Activated CD4-positive, alpha-beta T cell treated with anti-CD3 and anti-CD28 coated beads, Interleukin-2, amount 50 U/mL, for 48 hours (primary cell): ENCODE measurements around the gene SIRT3.

Experiments used
- DNase-seq, 2 experiments: peaks; one replicate each; pipeline ENCODE4 v3.0.0-alpha.2; 2020

SIRT3 gene

DNA sequence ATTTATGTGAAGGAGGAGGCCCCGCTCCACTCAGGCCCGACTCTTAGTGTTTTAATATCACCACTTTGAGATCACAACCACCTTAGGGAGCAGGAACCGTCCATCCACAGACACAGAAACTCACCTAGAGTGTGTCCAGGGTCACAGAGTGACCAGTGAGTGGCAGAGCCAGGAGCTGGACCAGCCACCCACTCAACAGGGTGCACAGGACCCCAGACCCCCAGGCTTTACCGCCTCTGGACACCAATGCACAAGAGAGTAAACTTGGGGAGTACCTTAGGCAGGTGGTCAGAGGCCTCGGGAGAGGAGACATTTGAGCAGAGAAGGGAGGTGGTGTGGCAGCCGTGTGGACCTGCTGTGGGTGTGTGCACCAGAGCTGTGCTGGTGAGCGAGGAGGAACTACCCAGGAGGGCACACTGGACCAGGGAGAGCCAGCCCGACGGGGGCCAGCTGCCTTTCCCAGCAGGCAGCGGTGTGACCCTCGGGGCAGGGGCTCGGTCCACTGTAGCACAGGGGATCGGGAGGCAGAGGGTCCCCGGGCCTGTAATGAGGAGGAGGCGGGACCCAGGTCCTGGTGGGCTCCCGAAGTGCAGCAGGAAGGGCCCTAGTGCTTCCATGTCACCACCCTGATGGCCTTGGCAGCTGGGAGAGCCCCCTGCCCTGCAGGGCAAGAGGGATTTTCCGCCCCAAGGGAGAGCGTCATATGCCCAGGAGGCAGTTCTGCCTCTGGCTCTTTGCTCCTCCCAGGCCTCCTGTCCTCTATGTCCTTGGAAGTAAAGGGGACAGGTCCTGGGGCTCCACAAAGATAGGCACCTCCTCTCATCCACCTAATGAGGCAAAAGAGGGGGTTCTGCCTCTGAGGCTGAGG is 34.5 kb upstream of the SIRT3 start:
- no peak for DNase-seq

DNA sequence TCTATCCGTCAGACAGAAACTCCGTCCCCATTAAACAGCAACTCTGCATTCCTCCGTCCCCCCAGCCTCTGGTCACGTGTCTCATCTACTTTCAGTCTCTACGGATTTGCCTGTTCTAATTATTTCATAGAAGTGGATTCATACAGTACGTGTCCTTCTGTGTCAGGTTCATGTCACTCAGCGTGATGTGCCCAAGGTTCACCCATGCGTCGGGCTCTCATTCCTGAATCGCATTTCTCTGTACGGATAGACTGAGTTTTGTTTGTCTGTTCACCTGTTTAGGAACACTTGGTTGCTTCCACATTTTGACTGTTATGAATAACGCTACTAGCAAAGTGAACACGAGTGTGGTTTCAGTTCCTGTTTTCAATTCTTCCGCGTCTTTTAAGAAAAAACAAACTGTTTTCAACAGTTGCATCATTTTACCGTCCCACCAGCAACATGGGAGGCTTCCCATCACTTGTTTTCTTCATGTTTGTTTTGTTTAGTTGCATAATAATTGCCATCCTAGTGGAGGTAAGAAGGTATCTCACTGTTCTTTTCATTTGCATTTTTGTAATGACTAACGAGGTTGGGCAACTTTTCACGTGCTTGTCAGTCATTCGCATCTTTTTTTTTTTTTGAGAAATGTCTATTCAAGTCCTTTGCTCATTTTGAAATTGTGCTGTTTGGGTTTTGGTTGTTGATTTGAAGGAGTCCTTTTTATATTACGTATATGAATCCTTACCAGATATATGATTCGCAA is 33.2 kb upstream of the SIRT3 start:
- peak; percentile 45 to 63 for DNase-seq

DNA sequence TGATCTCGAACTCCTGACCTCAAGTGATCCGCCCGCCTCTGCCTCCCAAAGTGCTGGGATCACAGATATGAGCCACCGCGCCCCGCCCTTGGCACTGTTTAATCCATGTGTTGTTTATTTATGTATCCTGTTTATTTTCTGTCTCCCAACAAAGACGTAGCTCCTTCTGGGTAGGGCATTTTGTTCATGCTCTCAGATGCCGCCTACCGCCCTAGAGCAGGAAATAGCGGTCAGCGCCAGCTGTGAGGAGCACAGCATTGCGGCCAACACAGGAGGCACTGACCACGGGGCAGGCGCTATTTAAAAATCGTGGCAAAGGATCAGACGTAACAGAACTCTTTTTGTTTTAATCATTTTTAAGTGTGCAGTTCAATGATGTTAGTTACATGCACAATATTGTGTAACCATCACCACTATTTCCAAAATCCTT is 32.6 kb upstream of the SIRT3 start:
- peak; percentile 39 to 51 for DNase-seq

DNA sequence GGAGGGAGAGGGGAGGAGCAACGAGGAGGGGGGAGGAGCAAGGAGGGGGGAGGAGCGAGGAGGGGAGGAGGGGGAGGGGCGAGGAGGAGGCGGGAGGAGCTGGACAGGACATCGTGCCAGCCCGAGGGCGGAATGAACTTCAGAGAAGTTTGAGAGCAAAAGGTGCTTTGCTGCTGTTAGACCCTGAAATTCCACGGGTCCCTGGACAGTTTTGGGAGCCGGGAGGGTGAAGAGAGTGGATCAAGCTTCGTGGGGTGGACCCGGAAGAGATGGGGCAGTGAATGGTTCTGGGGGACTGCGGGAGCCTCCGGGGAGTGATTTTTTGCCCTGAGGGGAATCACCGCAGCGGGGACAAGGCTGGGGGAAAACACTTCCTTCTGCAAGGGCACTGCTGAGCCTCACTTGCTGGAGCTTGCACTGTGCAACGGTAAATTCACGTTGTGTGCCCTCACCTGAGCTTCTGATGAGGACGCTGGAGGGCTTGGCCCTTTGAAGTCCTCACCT is 31.4 kb upstream of the SIRT3 start:
- DNase-seq, result peak; percentile 55 to 67

DNA sequence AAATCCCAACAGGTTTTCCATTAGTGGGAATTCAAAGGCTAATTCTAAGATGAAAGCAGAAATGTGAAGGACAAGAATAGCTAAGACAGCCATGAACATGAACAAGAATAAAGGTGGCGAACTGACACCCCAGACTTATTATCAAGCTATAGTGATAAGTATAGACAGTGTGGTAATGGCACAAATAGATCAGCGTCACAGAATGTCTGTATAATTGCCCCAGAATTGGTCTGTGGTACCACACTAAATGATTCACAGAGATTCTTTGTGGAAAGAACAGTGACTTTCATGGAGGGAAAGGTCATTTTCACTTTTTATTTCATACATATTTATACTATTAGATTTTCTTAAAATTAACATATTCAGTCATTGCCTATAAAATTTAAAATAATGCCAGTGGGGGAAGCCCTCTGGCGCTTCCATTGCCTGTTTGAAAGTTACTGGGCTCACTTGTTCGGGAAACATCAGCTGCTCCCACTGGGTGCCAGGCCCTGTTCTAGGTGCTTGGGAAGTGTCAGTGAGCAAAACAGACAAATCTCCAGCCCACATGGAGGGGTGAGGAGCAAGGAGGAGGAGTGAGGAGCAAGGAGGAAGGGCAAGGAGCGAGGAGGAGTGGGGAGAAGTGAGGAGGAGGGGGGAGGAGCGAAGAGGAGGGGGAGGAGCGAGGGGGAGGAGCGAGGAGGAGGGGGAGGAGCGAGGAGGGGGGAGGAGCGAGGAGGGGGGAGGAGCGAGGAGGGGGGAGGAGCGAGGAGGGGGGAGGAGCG is 30.7 kb upstream of the SIRT3 start:
- DNase-seq, result peak; percentile 44 to 51

DNA sequence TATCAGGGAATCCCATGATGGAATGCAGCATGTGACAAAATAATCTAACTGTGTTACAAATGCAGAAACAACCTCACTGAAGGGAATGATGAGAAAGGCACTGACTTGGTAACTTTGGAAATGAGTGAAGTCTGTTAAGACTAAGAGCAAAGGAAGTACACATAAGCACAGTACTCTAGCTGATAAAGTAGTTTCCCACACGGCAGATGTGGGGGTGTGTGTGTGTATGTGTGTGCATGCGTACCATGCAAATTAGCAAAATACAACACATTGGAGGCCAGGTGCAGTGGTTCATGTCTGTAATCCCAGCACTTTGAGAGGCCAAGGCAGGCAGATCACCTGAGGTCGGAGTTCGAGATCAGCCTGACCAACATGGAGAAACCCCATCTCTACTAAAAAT is 25.5 kb upstream of the SIRT3 start:
- DNase-seq, result no peak

DNA sequence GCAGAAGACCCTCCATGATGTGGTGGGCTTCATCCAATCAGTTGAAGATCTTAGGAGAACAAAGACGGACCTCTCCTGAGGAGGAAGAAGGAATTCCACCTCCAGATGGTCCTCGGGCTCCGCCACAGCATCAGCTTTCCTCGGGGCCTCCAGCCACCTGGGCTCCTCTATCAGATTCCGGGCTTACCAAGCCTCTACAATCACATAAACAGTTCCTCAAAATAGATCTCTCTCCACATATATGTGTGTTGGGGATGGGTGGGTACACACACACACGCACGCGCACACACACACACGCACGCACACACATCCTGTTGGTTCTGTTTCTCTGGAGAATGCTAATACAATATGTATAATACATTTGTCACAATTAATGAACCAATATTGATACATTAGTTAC is 23.3 kb upstream of the SIRT3 start:
- no peak for DNase-seq

DNA sequence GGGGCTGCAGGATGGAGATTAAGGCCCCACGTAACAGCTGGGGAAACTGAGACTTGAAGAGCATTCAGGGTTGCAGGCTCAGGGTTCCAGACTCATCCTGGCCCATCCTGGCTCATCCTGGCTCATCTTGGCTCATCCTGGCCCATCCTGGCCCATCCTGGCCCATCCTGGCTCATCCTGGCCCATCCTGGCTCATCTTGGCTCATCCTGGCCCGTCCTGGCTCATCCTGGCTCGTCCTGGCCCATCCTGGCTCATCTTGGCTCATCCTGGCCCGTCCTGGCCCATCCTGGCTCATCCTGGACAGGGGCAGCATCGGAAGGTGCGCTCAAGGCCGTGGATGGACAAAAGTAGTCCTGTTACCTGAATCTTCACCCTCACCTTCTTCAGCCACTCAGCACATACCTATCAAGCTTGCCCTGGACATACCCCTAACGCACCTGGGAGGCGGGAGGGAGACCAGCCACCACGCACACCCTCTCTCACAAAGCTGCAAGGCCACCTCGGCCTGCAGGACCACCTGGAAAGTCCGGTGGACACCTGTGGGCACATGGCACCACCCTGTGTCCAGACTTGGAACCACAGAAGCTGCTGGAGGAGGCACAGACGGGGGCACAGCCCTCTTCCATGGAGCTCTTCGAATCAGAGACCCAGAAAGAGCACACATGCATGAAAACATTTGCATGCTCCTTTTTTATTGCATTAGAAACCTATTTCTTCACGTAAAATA is 21.8 kb upstream of the SIRT3 start:
- DNase-seq, result no peak

DNA sequence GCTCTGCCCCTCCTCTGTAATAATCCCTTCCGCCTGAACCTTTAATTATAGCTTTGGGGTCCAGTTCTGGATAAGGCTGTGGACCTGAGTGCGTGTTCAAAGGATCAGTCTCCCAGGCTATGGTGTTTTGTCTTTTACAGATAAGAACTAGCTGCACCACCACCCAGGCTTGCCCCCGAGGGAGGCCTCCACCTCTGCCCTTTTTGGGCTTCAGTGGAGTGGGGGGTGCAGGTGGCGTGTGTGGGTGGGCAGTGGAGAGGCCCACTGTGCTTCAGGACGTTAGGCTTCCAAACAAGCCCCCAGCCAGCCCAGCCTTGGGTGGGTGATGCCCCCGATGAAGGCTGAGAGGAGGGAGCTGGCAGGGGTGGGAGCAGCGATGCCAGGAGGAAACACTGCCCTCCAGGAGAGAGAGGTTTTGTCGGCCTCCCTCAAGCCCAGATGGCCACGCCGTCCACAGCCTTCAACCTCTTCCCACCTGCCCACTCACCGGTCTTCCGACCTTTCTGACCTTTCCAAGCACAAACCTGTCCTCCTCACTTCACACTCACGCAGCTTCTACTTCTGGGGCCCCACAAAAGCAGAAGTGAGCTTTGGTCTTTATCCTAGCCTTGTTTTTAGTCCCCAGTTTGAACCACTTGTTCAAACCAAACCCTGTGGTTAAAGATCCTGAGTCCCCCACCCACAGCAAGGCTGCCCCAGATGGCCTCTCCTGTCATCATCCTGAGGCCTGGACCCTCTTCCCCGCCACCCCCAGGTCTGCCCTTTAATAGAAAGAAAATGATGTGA is 21.0 kb upstream of the SIRT3 start:
- DNase-seq, result no peak

DNA sequence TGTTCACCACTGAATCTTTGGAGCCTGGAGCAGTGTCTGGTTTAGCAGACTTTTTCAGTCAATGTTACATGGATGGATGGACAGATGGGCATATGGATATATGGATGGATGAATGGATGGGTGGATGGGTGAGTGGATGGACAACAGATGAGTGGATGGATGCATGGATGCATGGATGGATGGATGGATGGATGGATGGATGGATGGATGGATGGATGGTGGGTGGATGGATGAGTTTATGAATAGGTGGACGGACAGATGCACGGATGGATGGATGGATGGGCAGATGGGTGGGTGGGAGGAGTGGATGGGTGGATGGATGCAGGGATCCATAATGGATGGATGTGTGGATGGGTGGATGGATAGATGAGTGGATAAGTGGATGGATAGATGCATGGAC is 19.7 kb upstream of the SIRT3 start:
- no peak for DNase-seq

DNA sequence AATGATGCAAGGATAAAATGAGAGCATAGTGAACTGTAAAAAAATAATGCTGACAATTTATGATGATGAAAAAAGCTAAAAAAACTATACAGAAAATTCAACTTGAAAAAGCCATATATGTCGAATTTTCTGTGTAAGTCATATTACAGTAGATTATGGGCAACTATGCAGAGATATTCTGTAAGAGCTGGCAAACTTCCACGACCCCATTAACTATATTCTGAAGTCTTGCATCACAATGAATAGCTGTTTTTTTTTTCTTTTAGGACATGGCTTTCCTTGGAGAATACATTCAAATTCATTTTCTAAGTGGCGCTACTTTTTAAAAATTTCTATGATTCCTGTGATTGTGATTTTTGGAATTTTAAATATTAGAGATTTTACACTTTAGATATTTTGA is 19.0 kb upstream of the SIRT3 start:
- no peak for DNase-seq

DNA sequence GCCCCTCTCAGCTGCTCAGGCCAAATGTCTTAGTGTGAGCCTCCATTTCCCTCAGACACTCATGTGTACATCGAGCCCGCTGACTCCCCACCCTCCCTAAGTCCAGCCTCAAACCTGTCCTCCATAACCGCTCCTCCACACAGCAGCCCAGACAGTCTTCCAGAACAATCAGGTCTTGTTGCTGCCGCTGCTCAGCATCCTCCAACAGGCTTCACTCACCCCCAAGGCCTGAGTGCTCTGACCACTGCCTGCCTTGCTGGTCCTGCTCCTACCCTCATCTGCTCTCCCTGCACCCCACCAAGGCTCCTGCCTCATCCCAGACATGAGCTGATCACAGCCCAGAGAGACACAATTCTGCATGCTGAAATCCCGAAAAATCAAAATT is 17.7 kb upstream of the SIRT3 start:
- no peak for DNase-seq

DNA sequence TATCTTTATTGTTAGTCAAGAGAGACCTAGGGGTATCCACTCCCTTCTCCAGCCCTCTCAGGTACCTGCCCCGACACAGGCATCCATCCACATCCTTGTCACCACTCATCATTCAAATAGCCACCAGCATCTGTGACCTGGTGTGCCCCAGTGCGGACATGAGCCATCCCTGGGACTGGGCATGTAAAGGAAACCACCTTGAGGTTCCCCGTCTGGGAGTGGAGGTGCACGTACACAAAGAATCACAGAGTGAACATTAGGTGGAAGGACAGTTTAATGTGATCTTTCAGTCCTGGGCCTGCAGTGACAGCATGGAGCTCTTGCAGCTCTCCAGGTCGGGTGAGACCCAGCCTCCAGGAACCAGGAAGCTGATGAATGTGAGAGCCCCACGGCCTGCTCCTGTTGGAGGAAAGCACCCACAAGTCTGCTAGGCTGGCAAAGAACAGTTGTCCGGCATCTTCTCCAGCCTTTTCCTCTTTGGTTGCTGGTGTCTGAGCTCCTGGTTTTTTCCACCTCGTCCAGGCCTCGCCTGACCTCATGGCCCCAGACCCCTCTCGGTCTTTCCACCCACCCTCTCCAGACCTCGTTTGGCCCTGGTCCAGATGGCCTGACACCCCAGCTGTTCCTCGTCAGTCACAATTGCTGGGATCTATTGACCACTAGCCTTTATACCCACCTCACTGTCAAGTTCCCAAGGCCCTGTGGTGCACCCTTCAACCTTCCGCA is 17.2 kb upstream of the SIRT3 start:
- no peak for DNase-seq

DNA sequence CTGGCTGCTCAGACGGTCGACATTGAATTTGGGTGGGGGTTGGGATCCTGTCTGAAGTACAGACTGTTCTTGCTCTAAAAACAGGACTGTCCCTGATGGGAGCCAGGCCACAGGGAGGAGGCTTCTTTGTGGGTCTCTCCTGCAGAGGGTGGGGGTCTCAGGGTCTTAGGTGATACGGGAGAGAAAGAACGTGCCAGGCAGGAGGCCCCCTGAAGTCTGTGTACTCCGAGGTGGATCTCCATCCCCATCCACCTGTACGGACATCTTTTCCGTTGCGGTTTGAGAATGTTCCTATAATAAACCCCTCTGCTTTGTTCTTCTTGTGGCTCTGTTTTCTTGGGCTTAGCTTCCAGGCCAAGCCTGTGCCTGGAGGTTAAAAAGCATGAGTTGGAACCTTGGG is 16.5 kb upstream of the SIRT3 start:
- no peak for DNase-seq

DNA sequence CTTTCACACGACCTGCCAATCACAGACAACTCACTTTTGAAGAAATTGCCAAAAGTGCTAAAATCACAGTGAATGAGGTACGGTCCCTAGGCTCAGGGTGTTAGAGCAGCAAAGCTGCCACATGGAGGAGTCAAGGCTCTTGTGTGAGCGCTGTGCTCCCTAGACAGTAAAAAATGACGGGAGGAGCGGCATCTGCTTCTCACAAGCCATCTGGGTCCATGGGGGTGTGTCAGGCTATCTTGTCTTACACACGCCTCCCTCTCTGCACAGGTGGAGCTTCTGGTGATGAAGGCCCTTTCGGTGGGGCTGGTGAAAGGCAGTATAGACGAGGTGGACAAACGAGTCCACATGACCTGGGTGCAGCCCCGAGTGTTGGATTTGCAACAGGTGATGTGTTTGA is 15.4 kb upstream of the SIRT3 start:
- no peak for DNase-seq

DNA sequence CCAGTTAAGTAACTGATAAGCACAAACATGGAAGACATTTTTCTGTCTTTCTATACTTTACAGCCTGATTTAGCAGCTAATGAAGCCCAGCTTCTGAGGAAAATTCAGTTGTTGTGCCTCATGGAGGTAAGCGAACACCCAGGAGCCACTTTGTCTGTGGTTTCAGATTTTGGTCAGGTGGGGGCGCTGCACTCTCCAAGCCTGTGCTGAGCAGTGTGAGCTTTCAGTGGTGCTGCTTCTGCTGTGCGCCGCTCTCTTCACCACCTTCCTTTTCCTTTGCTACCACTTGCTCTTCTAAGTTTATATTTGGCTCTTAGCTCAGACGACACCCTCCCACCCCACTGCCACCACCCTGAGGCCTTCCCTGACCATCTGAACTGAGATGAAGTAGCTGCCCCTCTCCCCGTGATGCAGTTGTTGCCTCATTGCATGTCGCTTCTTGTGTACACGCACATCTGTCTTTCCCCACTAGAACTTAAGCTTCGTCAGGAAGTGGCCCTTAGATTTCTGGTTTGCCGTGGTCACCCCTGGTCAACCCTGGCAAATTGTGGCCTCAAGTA is 14.7 kb upstream of the SIRT3 start:
- peak; percentile 81 to 86 for DNase-seq

DNA sequence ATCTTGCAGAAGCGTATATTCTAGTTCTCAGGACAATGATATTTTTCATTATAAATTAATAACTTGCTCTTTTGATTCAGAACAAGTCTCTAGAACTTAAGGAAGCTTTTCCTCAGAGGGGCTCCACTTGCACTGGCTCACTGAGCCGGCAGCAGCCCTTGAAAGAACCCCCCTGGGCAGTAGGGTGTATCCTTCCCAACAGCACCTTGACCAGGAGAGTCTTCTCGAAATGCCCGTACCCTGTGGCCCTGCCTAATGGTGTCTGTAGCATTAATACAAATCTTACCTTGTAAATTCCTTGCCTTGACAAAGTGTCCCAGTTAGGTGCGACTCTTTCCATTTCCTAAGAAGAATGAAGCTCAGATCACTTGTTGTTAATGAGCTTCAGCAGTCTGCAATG is 14.1 kb upstream of the SIRT3 start:
- no peak for DNase-seq

DNA sequence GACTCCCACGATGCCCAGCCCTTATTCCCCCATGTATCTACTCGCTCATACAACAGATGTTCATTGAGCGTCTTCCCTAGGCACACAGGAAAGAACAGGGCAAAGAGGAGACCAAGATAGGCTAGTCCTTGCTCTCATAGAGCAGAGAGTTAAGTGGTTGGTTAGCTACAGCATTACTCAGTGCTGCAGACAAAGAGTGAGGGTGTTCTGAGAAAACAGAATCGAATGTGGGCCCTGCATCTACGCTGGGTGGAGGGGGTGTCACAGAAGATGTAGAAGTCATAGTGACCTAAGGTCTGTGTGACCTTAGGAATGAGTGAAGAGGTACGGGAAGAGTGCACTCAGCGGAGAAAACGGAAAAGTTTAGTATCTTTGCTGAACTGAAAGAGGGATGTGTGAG is 12.9 kb upstream of the SIRT3 start:
- DNase-seq, result no peak

DNA sequence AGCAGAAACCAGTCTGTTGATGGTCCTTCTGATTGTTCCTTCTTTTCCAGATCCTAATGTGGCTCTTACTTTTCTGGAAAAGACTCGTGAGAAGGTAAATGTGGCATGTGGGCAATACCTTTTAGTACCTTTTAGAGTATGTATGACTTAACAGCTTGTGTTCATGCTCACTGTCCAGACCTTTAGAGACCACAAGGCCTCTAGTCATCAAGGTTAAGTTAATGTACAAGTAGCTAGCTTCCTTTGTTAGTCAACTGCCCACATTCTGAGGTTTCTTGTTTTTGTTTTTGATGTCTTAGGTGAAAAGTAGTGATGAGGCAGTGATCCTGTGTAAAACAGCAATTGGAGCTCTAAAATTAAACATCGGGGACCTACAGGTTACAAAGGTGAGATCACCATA is 8.2 kb upstream of the SIRT3 start:
- DNase-seq, result no peak

DNA sequence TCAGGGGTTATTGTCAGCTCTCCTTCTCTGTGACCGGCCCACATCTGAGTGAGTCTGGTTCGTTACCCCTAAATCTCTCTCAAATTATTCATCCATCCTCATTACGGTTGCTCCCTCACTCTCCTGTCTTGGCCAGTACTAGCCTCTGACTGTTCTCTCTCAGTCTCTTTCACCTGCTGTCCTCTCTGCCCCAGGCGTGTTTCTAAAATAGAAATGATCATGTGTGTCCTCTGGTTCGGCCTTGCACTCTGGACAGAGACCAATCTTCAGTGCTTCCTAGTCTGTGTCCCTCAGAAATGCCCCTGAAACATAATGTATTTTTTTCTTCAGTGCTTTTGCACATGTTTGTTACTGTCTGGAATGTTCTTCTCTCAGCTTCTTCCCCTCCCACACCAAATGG is 5.5 kb upstream of the SIRT3 start:
- DNase-seq, result no peak

DNA sequence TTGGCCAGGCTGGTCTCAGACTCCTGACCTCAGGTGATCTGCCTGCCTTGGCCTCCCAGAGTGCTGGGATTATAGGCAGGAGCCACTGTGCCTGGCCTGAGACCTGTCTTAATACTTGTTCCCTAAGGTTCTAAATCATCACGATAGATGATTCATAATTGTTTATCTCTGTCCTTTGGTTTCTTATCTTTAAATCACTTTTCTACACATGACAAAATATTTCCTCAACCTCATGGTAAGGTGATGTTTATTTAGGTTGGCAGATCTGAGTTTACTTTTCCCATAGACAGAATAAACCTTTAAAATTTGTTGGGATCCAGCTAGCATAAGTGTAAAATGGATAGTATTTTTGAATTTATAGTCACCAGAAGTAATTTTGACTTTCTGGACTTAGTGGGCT is 4.2 kb upstream of the SIRT3 start:
- no peak for DNase-seq
